ENCODE data around the gene IGSF22. TPM values are rescaled to one million over a fixed set of nuclear protein-coding genes. Genes with fewer than 3 reads are reported as not detected.

IGSF22 gene
- total and polyA plus RNA-seq, 8 donors, result 0.18 to 8.3 (median 0.56) TPM; not detected in 4

DNA sequence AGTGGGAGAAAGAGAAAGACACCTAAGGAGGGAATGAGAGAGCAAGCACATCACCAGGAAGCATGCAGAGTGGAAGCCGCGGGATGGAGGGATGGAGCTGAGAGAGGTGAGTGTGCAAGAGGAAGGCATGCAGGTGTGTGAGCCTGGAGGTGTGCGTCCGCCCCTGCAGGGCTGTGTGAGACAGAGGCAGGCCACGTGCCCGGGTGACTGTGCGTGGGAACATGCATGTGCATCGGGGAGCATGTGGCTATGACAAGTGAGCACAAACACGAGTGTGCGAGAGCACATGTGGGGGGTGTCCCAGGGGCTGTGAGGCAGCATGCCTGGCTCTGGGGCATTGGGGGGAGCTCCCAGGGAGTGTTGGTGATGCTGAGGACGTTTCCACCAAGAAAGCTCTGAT, 35.8 kb upstream of the IGSF22 start:
- Histone ChIP-seq H3K4me1 (no peaks in the 10 kb centered on the region), H3K27ac (no peak overlapping the region), H3K36me3 (no peaks in the 10 kb centered on the region), H3K9me3 (no peaks in the 10 kb centered on the region), H3K4me3 (no peak overlapping the region), H3K27me3 (peaks cover 0 to 4% (median 0%) of the 10 kb centered on the region in 3 donors)
- no peak for TF ChIP-seq POLR2AphosphoS5 (IDR thresholded peaks at IDR 0.05)
- TF ChIP-seq, protein P1, sequence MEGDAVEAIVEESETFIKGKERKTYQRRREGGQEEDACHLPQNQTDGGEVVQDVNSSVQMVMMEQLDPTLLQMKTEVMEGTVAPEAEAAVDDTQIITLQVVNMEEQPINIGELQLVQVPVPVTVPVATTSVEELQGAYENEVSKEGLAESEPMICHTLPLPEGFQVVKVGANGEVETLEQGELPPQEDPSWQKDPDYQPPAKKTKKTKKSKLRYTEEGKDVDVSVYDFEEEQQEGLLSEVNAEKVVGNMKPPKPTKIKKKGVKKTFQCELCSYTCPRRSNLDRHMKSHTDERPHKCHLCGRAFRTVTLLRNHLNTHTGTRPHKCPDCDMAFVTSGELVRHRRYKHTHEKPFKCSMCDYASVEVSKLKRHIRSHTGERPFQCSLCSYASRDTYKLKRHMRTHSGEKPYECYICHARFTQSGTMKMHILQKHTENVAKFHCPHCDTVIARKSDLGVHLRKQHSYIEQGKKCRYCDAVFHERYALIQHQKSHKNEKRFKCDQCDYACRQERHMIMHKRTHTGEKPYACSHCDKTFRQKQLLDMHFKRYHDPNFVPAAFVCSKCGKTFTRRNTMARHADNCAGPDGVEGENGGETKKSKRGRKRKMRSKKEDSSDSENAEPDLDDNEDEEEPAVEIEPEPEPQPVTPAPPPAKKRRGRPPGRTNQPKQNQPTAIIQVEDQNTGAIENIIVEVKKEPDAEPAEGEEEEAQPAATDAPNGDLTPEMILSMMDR (IDR thresholded peaks at IDR 0.05), result no peak
- no peak for TF ChIP-seq EP300 (IDR thresholded peaks at IDR 0.05)
- no peak for TF ChIP-seq POLR2A (IDR thresholded peaks at IDR 0.05)
- intact Hi-C loops (cut with DNase I; ENCODE audit: low total_unique reads), result no loop called here
- 80 to 90% (median 82%) methylated on average over 11 of the region's 11 CpGs for WGBS, 5 donors
- no peak for DNase-seq

DNA sequence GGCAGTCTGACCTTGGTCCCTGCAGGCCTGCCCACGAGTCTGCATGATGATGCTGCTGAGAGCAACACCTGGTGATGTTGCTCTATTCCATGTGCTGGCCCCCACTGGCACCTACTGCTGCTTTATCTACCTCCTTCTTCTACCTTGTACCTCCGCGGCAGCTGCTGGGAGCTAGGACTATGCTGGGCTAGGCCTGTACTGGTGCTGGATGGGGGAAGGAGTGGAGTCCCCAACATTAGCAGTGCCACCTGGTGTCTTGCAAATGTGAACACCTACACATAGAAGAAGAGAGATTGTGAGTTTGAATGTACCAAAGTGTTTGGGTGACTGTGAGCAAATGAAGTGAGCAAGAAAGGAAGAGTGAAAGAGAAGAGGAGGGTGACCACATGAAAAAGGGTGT, 35.2 kb upstream of the IGSF22 start:
- peaks cover 0 to 4% (median 0%) of the 10 kb centered on the region in 3 donors for H3K27me3 ChIP-seq
- H3K36me3 ChIP-seq, result no peaks in the 10 kb centered on the region
- TF ChIP-seq POLR2AphosphoS5 (IDR thresholded peaks at IDR 0.05) (no peak), POLR2A (IDR thresholded peaks at IDR 0.05) (no peak), EP300 (IDR thresholded peaks at IDR 0.05) (no peak)
- TF ChIP-seq, protein P1 (IDR thresholded peaks at IDR 0.05), result no peak
- no peak overlapping the region for H3K4me3 ChIP-seq
- 73 to 90% (median 83%) methylated on average over 2 to 3 of the region's 3 CpGs for WGBS, 5 donors
- H3K4me1 ChIP-seq, result no peaks in the 10 kb centered on the region
- no peaks in the 10 kb centered on the region for H3K9me3 ChIP-seq
- DNase-seq, result no peak
- H3K27ac ChIP-seq, result no peak overlapping the region
- intact Hi-C loops (cut with DNase I; ENCODE audit: low total_unique reads), result no loop called here

DNA sequence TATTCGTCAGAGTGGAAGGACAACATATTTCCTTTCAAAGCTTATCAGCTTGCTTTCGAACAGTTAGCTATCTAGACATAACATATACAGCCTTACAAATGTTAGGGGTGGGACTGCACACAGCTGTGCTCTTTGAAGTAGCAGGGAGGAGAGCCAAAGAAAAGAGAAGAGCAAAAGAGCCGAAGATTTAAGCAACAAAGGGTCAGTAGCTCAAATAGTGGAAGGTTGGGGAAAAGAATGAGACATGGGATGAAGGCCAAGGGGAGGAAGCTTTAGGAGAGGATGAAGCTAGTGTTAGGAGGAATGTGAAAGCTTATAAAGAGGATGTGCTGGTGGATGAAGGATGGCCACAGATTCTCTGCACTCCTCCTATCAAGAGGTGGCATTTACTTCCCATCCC, 31.8 kb upstream of the IGSF22 start:
- no peaks in the 10 kb centered on the region for H3K27me3 ChIP-seq
- no peaks in the 10 kb centered on the region for H3K4me1 ChIP-seq
- no peak overlapping the region for H3K27ac ChIP-seq
- WGBS, 5 donors, result 15 to 30% (median 18%) methylated on average over 3 of the region's 3 CpGs
- H3K4me3 ChIP-seq, result no peak overlapping the region
- H3K36me3 ChIP-seq, result no peaks in the 10 kb centered on the region
- no peaks in the 10 kb centered on the region for H3K9me3 ChIP-seq
- DNase-seq, result no peak
- no peak for TF ChIP-seq POLR2A (IDR thresholded peaks at IDR 0.05)
- intact Hi-C loops (cut with DNase I; ENCODE audit: low total_unique reads), result no loop called here

DNA sequence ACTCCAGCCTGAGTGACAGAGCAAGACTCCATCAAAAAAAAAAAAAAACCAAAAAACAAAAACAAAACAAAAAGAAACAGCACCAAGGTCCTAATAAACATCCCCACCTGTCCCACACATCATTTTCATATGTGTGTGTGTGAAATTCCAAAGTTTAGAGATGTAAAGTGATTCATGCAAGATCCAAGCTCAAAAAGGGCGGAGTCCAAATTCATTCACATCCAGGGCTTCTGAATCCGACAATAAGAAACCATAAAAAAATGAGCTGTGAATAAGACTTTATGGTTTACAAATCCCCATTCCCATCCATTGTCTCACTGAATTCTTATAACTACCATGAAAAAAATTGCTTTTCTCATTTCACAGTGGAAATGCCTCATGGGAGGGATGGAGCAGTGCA, 30.9 kb upstream of the IGSF22 start:
- 80 to 92% (median 86%) methylated on average over 2 of the region's 2 CpGs for WGBS, 5 donors
- H3K27ac ChIP-seq, result no peak overlapping the region
- intact Hi-C loops (cut with DNase I; ENCODE audit: low total_unique reads), result no loop called here
- no peaks in the 10 kb centered on the region for H3K4me1 ChIP-seq
- no peaks in the 10 kb centered on the region for H3K36me3 ChIP-seq
- no peak overlapping the region for H3K4me3 ChIP-seq
- no peak for DNase-seq
- TF ChIP-seq, protein P1 (IDR thresholded peaks at IDR 0.05), result no peak
- TF ChIP-seq POLR2AphosphoS5 (IDR thresholded peaks at IDR 0.05) (no peak), EP300 (IDR thresholded peaks at IDR 0.05) (no peak), POLR2A (IDR thresholded peaks at IDR 0.05) (no peak)
- no peaks in the 10 kb centered on the region for H3K9me3 ChIP-seq
- H3K27me3 ChIP-seq, result no peaks in the 10 kb centered on the region

DNA sequence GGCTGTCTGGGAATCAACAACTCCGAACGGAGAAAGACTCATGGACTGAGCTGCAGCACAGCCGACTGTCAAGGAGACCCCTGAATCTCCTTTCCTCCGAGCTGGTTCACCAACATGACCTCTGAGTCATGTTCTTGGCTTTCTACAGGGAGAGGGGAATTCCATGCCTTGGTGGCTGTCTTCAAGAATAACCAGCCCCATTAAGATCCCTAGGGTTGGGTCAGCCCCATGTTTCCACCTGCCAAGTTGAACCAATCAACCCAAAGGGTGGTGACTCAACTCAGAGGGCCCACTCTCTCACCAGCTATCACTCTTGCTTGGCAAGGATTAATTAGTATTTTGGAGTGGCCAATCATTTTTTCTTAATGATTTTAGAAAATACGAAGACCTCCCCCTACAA, 28.3 kb upstream of the IGSF22 start:
- H3K36me3 ChIP-seq, result no peaks in the 10 kb centered on the region
- DNase-seq, result no peak
- WGBS, 5 donors, result 37 to 73% (median 45%) methylated on average over 5 of the region's 5 CpGs
- no peaks in the 10 kb centered on the region for H3K4me1 ChIP-seq
- H3K4me3 ChIP-seq, result no peak overlapping the region
- no peak overlapping the region for H3K27ac ChIP-seq
- intact Hi-C loops (cut with DNase I; ENCODE audit: low total_unique reads), result no loop called here
- no peak for TF ChIP-seq POLR2AphosphoS5 (IDR thresholded peaks at IDR 0.05)
- TF ChIP-seq, protein P1 (IDR thresholded peaks at IDR 0.05), result no peak
- TF ChIP-seq POLR2A (IDR thresholded peaks at IDR 0.05), result no peak
- no peak for TF ChIP-seq EP300 (IDR thresholded peaks at IDR 0.05)
- H3K27me3 ChIP-seq, result peaks cover 0 to 14% (median 0%) of the 10 kb centered on the region in 3 donors
- H3K9me3 ChIP-seq, result no peaks in the 10 kb centered on the region

All from stomach (tissue), 9 donors.